Mesenchymal stem cell (in vitro differentiated cells and primary cell): ENCODE results near the gene CIB1.
A peak's percentile ranks its signal among the peaks of the same experiment; 100 is the strongest.

Experiments
- DNase-seq: peaks from one replicate; pipeline ENCODE4 v3.0.0-alpha.2; 2013
- H2AFZ ChIP-seq: one replicate; pipeline ENCODE4 v1.6.1; 2013; ENCODE audit warnings: low read depth, mild to moderate bottlenecking, control low read depth, inconsistent platforms, low read length, moderate library complexity
- H2AK5ac ChIP-seq: 2 replicates; pipeline ENCODE4 v1.6.1; 2013; ENCODE audit warnings: low read length, moderate library complexity, mild to moderate bottlenecking, inconsistent platforms; ENCODE audit not compliant: severe bottlenecking
- H2BK120ac ChIP-seq: one replicate; pipeline ENCODE4 v1.6.1; 2013; ENCODE audit warnings: low read depth, mild to moderate bottlenecking, inconsistent platforms, low read length, moderate library complexity
- H2BK12ac ChIP-seq, 2 experiments: one replicate each; pipeline ENCODE4 v1.6.1; 2013; ENCODE audit warnings: inconsistent platforms in 2 of 2, low read length in 2 of 2, mild to moderate bottlenecking in 2 of 2, moderate library complexity in 2 of 2, control low read depth in 1 of 2
- H2BK15ac ChIP-seq: one replicate; pipeline ENCODE4 v1.6.1; 2013; ENCODE audit warnings: mild to moderate bottlenecking, low read depth, inconsistent platforms; ENCODE audit not compliant: poor library complexity, severe bottlenecking
- H2BK5ac ChIP-seq: 2 replicates; pipeline ENCODE4 v1.6.1; 2013; ENCODE audit warnings: low read depth, mild to moderate bottlenecking, low read length, control low read depth, inconsistent platforms; ENCODE audit not compliant: poor library complexity, severe bottlenecking
- H3K14ac ChIP-seq, 2 experiments: one replicate each; pipeline ENCODE4 v1.6.1; 2013; ENCODE audit warnings: inconsistent platforms in 2 of 2, low read length in 2 of 2, control low read depth in 1 of 2, mild to moderate bottlenecking in 1 of 2, moderate library complexity in 1 of 2
- H3K18ac ChIP-seq, 2 experiments: one replicate each; pipeline ENCODE4 v1.6.1; 2013; ENCODE audit warnings: inconsistent platforms in 2 of 2, low read length in 2 of 2, control low read depth in 1 of 2, low read depth in 1 of 2, mild to moderate bottlenecking in 1 of 2
- H3K23ac ChIP-seq, 2 experiments: one replicate each; pipeline ENCODE4 v1.6.1; 2013; ENCODE audit warnings: inconsistent platforms in 2 of 2, low read length in 2 of 2, mild to moderate bottlenecking in 2 of 2, moderate library complexity in 2 of 2, control low read depth in 1 of 2
- H3K27ac ChIP-seq: 2 replicates; pipeline ENCODE4 v1.5.1; 2013; ENCODE audit warnings: mild to moderate bottlenecking, moderate library complexity, low read length, control low read depth, inconsistent platforms; ENCODE audit not compliant: poor library complexity, severe bottlenecking
- H3K27me3 ChIP-seq, 2 experiments: 2 replicates each; pipeline versions ENCODE4 v1.6.1 to v1.7.0; 2013; ENCODE audit warnings: low read length in 2 of 2, mild to moderate bottlenecking in 2 of 2, moderate library complexity in 2 of 2, control low read depth in 1 of 2, inconsistent platforms in 1 of 2; ENCODE audit not compliant: control insufficient read depth in 1 of 2, insufficient read depth in 1 of 2
- H3K36me3 ChIP-seq, 2 experiments: 2 replicates each; pipeline versions ENCODE4 v1.6.1 to v1.7.0; 2013; ENCODE audit warnings: low read length in 2 of 2, control low read depth in 1 of 2, inconsistent platforms in 1 of 2, low read depth in 1 of 2, mild to moderate bottlenecking in 1 of 2; ENCODE audit not compliant: insufficient read depth in 2 of 2, control insufficient read depth in 1 of 2
- H3K4ac ChIP-seq, 2 experiments: one replicate each; pipeline ENCODE4 v1.6.1; 2013; ENCODE audit warnings: inconsistent platforms in 2 of 2, low read length in 2 of 2, mild to moderate bottlenecking in 2 of 2, moderate library complexity in 2 of 2, control low read depth in 1 of 2, low read depth in 1 of 2
- H3K4me1 ChIP-seq: 2 replicates; pipeline ENCODE4 v1.6.1; 2013; ENCODE audit warnings: low read depth, low read length, control low read depth; ENCODE audit not compliant: control insufficient read depth, insufficient read depth
- H3K4me2 ChIP-seq: 2 replicates; pipeline ENCODE4 v1.6.1; 2013; ENCODE audit warnings: low read length, mild to moderate bottlenecking, inconsistent platforms; ENCODE audit not compliant: poor library complexity, severe bottlenecking
- H3K4me3 ChIP-seq, 2 experiments: 2 replicates each; pipeline versions ENCODE4 v1.5.1 to v1.7.0; 2013; ENCODE audit warnings: low read length in 2 of 2, mild to moderate bottlenecking in 2 of 2, control low read depth in 1 of 2, low read depth in 1 of 2; ENCODE audit not compliant: insufficient read depth in 1 of 2
- H3K79me1 ChIP-seq: replicated peaks from 2 replicates; pipeline ENCODE4 v1.6.1; 2013; ENCODE audit warnings: mild to moderate bottlenecking, control low read depth, low read length, inconsistent platforms; ENCODE audit not compliant: poor library complexity, severe bottlenecking
- H3K9ac ChIP-seq: 2 replicates; pipeline ENCODE4 v1.7.0; 2013; ENCODE audit warnings: mild to moderate bottlenecking, low read length, moderate library complexity
- H3K9me3 ChIP-seq: 2 replicates; pipeline ENCODE4 v1.7.0; 2013; ENCODE audit warnings: mild to moderate bottlenecking, low read length; ENCODE audit not compliant: control insufficient read depth
- H4K8ac ChIP-seq: one replicate; pipeline ENCODE4 v1.6.1; 2013; ENCODE audit warnings: inconsistent platforms, mild to moderate bottlenecking, low read length, moderate library complexity
- H4K91ac ChIP-seq: one replicate; pipeline ENCODE4 v1.6.1; 2013; ENCODE audit warnings: mild to moderate bottlenecking, low read length, inconsistent platforms
- WGBS: methylation state at CpG from one replicate; pipeline ENCODE4 v1.1.7; 2013; ENCODE audit warnings: mixed read lengths; 5-methylcytosine and 5-hydroxymethylcytosine counted together

Gene CIB1

DNA sequence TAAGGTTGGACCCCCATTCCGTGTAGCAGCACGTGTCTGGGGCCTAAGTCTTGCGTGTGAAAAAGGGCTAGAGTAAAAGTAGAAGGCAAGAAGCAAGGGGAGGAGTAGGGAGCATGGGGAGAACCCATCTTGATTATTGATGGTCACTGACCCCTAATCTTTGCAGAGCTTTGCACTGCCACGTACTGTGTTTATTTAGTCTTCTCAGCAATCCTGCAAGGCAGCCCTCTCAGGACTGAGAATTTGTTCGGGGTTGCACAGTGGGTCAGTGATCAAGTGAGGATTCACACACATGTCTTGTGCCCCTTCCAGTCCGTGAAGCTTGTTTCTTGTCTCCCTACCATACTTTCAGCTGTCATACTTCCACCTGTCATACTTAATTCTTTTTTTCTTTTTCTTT is 25.4 kb downstream of the CIB1 start:
- Histone ChIP-seq H2BK120ac (no peak overlapping the region), H4K91ac (no peak overlapping the region), H3K4ac (no peak overlapping the region), H2AK5ac (no peak overlapping the region), H3K4me2 (no peak overlapping the region), H2BK5ac (no peak overlapping the region), H3K14ac (no peak overlapping the region), H3K79me1 (peaks cover 50% of the 10 kb centered on the region), H2BK12ac (no peak overlapping the region), H3K27me3 (no peaks in the 10 kb centered on the region), H3K9me3 (no peaks in the 10 kb centered on the region), H4K8ac (no peak overlapping the region), H3K4me3 (no peak overlapping the region), H3K18ac (no peak overlapping the region), H3K23ac (no peak overlapping the region), H3K36me3 (peaks cover 0 to 44% of the 10 kb centered on the region in 2 experiments), H3K27ac (no peak overlapping the region), H3K4me1 (peaks cover 39% of the 10 kb centered on the region), H2AFZ (no peak overlapping the region), H2BK15ac (no peak overlapping the region), H3K9ac (no peak overlapping the region)
- WGBS, result 84% methylated on average over 6 of the region's 6 CpGs
- no peak for DNase-seq

DNA sequence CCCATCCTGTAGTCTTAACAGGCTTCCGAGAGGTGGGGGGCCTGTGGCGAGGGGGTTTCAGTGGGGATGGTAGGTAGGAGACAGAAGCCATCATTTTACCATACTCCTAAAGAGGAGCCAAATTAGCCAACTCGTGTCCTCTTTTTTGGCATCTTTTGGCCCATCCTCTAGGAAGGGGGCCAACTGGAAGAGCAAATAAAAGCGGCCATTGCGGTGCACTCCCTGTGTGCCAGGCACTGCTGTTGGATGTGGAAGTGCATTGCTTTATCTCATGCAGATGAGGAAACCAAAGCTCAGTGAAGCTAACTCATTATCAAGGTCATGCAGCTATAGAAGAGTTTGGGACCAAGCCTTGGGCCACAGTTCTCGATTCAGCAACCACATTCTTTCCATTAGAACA is 26.5 kb downstream of the CIB1 start:
- no peak overlapping the region for H3K4me2 ChIP-seq
- no peak overlapping the region for H4K8ac ChIP-seq
- WGBS, result 95% methylated on average over 5 of the region's 6 CpGs
- DNase-seq, result no peak
- no peak overlapping the region for H3K4ac ChIP-seq
- no peaks in the 10 kb centered on the region for H3K9me3 ChIP-seq
- no peak overlapping the region for H3K23ac ChIP-seq
- H4K91ac ChIP-seq, result no peak overlapping the region
- H3K18ac ChIP-seq, result no peak overlapping the region
- no peak overlapping the region for H2AK5ac ChIP-seq
- H3K27me3 ChIP-seq, result no peaks in the 10 kb centered on the region
- H2BK15ac ChIP-seq, result no peak overlapping the region
- H3K36me3 ChIP-seq, result peaks cover 0 to 40% of the 10 kb centered on the region in 2 experiments
- no peak overlapping the region for H2BK120ac ChIP-seq
- H3K4me3 ChIP-seq, result no peak overlapping the region
- H2BK5ac ChIP-seq, result no peak overlapping the region
- H2AFZ ChIP-seq, result no peak overlapping the region
- H2BK12ac ChIP-seq, result no peak overlapping the region
- H3K4me1 ChIP-seq, result peaks cover 39% of the 10 kb centered on the region
- no peak overlapping the region for H3K9ac ChIP-seq
- H3K27ac ChIP-seq, result no peak overlapping the region
- peaks cover 52% of the 10 kb centered on the region for H3K79me1 ChIP-seq
- no peak overlapping the region for H3K14ac ChIP-seq

DNA sequence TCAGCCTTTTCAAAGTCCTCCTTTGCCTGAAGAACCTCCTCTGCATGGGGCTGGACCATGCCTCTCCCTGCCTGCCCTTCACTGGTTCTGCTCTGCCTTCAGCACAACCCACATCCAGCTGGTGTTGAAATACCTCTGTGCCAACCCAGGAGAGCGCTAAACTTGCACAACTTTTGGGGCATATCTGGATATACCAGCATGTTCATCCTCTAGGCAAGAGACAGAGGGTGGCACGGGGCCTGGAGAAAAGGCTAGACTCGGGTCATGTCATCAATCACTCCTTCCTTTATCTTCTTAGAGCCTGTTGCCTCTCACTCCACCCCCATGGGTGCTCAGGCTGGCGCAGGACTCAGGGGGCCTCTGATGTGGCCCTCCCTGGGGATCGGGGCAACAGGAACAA is 27.9 kb downstream of the CIB1 start:
- H2BK12ac ChIP-seq, result no peak overlapping the region
- H3K9me3 ChIP-seq, result no peaks in the 10 kb centered on the region
- no peak overlapping the region for H3K14ac ChIP-seq
- no peak overlapping the region for H2BK120ac ChIP-seq
- H3K4me1 ChIP-seq, result peaks cover 29% of the 10 kb centered on the region
- no peak overlapping the region for H3K27ac ChIP-seq
- H4K8ac ChIP-seq, result no peak overlapping the region
- peaks cover 0 to 38% of the 10 kb centered on the region in 2 experiments for H3K36me3 ChIP-seq
- no peak overlapping the region for H3K4ac ChIP-seq
- no peak overlapping the region for H2BK5ac ChIP-seq
- no peak overlapping the region for H2AFZ ChIP-seq
- H3K23ac ChIP-seq, result no peak overlapping the region
- H2AK5ac ChIP-seq, result no peak overlapping the region
- no peaks in the 10 kb centered on the region for H3K27me3 ChIP-seq
- H3K4me3 ChIP-seq, result no peak overlapping the region
- H4K91ac ChIP-seq, result peak overlapping the region; percentile 47
- peaks cover 54% of the 10 kb centered on the region for H3K79me1 ChIP-seq
- 93% methylated on average over 5 of the region's 5 CpGs for WGBS
- DNase-seq, result no peak
- no peak overlapping the region for H3K18ac ChIP-seq
- H3K9ac ChIP-seq, result no peak overlapping the region
- H3K4me2 ChIP-seq, result no peak overlapping the region
- H2BK15ac ChIP-seq, result no peak overlapping the region

DNA sequence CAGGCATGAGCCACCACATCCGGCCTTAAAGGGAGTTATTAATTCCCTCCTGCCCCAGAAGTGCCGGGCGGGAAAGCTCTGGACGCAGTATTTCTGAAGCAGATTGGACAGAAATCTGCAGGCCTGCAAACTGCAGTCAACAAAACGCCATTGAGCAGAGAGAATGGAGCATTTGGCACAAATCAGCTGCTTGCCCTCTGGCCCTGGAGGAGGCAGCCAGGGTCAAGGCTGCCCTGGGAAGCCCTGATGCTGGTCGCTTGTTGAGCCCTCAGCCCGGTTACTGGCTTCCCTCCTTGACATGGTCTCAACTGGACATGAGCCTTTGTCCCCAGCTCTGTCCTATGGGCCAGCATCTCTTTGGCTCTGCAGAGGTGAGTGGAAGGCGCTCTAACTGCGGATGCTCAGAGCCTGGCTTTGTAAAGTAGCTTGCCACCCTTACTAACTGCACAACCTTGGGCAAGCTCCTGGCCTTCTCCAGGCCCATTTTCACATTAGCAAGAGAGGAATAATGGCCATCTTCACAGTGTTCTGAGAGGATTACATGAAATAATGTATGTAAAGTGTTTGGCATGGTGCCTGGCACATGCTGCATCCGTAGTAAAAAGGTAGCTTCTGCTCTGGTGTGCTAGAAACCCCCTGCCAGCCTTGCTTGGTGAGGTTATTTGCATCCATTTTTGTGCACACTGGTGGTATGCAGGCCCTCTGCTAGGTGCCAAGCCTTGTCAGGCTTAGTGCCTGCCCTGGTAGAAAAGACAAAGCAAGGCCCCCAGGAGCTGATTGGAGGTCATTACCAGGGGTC is 28.5 kb downstream of the CIB1 start:
- DNase-seq, result no peak
- Histone ChIP-seq H3K4me2 (no peak overlapping the region), H3K4me3 (no peak overlapping the region), H3K36me3 (peaks cover 0 to 33% of the 10 kb centered on the region in 2 experiments), H2BK12ac (no peak overlapping the region), H2BK15ac (no peak overlapping the region), H3K4me1 (peaks cover 32% of the 10 kb centered on the region), H3K9me3 (no peaks in the 10 kb centered on the region), H2BK120ac (no peak overlapping the region), H3K23ac (no peak overlapping the region), H3K18ac (no peak overlapping the region), H3K4ac (no peak overlapping the region), H4K8ac (no peak overlapping the region), H2AFZ (no peak overlapping the region), H3K79me1 (peaks cover 54% of the 10 kb centered on the region), H3K27me3 (no peaks in the 10 kb centered on the region), H3K27ac (no peak overlapping the region), H3K14ac (no peak overlapping the region), H2AK5ac (no peak overlapping the region), H4K91ac (no peak overlapping the region), H3K9ac (no peak overlapping the region), H2BK5ac (no peak overlapping the region)
- WGBS, result 87% methylated on average over 10 of the region's 10 CpGs
